Kidney capillary endothelial cell (primary cell): ENCODE measurements around the gene RRAS.

Source experiments
- DNase-seq: peaks from one replicate; pipeline ENCODE4 v3.0.0-alpha.2; 2018; ENCODE audit warnings: low spot score

The RRAS gene

DNA sequence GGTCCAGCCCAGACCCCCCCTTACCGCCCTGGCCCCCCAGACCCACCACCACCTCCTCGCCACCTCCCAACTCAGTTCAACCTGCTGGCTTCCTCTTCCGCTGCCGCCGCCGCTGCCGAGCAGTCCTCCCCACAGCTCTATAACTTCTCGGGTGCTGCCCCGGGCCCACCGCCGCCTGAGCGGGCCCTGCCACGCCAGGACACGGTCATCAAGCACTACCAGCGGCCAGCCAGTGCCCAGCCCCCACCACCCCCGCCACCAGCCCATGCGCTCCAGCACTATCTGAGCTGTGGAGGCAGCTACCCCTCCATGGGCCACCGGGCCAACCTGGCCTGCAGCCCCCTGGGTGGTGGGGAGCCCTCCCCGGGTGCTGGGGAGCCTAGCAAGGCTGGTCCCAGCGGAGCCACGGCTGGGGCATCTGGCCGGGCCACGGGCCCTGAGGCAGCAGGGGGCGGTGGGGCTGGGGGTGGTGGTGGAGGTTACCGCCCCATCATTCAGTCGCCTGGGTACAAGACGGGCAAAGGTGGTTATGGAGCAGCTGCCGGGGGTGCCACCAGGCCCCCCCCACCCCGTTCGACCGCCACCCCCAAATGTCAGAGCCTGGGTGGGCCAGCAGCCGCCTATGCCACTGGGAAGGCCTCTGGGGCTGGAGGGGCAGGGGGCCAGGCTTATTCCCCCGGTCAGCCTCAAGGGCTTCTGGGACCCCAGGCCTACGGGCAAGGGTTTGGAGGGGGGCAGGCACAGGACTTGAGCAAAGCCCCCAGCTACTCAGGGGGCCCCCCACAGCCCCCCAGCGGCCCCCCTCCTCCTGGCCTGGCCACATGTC is 44.7 kb downstream of the RRAS start:
- no peak for DNase-seq

DNA sequence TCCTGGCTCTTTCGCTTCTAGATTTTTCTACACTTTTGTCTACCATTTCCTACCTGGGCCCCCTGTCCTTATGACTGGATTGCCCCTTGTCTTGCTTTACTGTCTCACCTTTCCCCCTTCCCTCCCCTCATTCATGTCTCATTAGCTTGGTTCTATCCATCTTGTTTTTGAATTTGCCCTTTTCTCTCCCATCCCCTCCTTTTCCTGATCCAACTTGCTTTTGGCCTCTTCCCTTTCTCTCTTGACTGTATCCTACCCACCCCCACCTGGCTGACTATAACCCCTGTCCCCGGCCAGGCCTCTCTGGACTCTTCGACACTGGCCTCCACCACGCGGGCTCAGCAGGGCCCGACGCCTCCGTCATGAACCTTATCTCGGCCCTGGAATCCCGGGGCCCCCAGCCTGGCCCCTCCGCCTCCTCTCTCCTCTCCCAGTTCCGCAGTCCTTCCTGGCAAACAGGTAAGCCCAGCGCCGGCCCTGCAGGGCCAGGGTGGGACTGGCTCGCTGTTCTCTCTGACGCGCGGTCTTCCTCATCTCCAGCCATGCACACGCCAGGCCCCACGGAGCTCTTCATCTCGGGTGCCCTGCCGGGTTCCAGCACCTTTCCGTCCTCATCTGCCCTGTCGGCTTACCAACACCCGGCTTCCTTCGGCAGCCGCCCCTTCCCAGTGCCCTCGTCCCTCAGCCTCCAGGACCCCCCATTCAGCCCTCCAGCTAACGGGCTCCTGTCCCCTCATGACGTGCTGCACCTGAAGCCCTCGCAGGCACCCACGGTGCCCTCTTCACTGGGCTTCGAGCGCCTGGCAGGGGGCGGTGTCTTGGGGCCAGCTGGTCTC is 45.6 kb downstream of the RRAS start:
- DNase-seq = no peak

DNA sequence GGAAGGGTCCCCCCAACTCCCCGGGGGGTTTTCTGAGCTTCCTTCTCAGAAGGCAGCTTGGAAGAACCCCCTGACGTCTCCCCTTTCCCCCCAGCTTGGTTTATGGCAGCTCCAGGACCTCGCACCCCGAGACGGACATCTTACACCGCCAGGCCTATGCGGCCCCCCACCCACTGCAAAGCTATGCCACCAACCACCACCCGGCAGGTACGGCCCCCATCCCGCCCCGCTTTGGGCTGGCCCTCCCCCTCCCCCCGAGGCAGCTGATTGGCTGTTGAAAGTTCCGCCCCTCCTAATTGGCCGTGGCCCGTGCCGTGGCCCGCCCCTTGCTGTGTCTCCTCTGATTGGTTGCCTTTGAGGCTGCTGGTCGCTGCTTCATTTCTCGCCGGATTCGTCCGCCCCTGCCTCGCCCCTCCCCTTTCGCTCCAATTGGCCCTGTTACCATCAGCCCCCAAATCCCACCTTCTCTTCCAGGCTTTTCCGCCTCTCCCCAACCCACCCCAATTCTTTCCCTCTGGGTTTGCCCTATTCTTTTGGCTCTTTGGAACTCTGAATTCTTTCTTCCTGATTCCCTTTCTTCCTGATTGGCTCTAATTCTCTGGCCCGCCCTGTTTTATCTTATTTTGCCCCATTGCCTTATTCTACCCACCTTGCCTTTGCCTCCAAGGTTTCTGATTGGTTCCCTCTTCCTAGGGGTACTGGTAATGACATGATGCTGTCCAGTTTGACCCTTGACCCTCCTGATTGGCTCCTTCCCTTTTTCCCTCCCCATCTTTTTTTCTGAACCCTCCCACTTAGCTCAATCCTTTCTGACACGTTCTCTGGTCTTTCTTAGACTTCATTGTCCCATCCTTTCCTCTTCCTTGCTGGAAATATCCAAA is 46.5 kb downstream of the RRAS start:
- DNase-seq = peak; percentile 88

DNA sequence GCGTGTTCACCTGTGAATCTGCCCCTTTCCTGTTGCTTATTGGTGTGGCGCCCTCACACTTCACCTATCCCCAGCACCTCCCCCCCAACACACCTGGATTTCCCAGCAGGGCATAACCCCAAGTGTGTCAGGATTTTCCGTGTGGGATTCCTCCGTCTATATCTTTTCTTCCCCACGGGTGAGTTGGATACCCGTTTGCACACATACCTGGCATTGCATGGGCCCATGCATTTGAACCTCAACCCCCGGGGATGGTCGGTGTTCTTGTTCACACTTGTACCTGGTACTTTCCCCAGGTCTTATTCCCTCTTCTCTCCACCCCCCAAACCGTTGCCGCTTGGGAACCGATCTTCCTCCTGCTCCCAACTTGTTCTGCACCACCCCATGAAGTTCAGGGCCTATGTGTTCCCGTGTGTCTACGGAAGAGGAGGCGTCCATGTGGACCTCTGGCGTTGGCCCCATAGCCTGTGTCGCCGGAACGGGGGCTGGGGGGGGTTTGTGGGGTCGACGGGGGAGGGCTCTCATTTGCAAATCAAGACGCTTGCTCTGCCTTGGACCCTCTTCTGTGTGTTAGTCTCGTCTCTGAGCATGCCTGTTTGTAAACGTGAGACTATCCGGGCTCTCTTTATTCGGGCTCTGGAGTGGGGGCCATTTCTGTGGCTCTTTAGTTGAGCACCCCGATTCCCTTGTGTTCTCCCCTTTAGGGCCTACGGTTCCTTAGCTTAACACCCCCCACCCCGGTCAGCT is 47.3 kb downstream of the RRAS start:
- DNase-seq = no peak

DNA sequence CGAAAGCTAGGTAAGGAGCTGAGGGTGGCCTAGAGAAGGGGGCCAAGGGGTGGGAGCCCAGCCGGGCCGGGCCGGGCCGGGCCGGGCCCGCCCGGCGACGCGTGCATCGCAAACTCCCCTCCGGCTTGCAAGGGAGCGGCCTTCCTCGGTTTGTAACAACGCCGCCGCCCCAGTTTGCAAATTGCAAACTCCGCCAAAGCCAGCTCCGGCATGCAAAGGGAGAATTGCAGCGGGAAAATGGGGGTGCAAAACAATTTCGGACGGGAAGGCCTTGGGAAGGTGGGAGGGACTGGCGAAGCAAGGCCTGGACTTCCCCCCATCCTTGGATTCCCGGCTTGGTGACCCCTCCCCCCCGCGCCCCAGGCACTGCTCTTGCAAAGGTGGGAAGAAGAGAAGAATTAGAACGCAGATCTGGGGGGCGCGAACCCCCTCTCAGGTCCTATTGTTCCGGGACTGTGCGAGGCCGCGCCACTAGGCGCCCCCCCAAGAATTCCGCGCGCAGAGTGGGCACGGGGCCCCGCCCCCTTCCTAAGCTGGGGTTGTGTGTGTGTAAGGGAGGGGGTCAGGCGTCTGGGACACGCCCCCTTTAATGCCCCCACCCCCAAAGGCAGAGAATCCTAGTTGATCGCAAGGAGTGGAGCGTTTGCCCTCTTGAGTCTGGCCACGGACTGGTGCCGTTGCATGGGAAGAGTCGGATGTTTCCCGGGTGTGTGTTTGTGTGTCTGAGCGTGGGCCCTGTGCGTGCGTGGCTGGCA is 48.0 kb downstream of the RRAS start:
- DNase-seq = no peak

DNA sequence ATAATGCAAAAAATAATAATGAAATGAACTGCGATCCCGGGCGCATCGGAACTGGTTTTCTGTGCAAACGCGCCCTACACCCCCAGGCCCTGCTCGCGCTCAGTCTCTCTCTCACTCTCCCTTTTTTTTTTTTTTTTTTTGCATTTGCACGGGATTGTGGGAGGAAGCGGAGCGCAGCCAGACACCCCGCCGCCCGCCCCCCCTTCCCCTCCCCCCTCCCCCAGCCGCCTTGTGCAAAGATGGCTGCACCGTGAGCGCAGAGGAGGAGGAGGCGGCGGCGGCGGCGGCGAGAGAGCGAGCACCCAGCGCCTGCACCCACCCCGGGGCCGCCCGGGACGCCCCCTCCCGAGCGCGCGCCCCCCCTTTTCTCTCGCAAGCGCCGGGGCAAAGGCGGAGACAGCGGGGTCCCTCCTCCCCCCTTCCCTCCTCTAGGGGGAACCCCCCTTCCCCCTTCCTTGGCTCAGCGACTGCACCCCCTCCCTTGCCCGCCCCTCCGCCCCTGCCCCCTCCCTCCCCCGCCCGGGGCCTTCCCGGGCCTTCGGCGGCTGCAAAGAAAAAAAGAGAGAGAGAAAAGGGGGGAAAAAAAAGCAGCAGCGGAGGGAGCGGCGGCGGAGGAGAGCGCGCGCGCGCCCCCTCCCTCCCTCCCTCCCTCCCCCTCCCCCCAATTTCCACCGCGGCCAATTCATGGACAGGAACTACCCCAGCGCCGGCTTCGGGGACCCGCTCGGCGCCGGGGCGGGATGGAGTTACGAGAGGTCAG is 48.8 kb downstream of the RRAS start, which contains the start of gene PRR12:
Gene PRR12 (plus strand): TSS at position 212 of the 760 bp plus-strand sequence. CDS start 473 bp downstream, at position 685.
- DNase-seq = no peak

DNA sequence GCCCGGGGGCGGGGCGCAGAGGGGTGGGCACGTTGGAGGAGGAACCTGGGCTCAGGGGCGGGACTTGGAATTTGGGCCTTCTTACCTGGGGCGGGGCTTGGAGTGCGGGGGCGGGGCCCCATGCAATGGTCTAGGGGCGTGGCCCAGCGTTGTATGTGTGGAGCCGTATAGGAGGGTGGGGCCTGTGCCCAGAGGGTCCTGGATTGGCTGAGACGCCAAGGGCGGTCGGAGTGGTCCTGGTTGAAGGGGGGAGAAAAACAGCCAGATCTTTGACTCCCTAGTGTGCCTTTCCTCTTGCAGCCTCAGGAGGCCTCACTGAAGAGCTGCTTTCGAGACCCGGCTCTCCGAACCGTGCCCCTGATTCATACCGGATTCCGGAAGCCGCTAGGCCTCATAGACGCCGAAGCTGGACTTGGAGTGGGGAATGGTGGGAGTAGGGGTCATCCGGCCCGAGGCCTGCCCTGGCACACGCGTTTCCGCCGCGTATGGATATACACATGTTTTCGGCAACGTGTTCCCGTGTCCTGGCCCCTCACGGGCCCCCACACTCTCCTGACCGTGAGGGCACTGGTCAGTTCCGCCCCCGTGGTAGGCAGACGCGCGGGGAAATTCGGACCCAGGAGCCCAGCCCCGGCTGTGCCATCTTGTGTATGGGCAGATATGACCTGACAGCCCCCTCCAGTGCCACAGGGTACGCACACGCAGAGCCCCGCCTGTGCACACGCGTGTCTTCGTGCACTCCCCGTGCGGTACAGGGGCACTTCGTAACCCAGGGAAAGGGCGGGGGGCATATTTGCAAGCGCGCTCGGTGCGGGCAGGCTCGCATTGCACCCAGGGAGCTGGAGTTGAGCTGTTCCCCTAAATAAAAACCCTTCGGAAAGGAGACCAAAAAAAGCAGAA is 49.6 kb downstream of the RRAS start:
- DNase-seq = peak; percentile 98

DNA sequence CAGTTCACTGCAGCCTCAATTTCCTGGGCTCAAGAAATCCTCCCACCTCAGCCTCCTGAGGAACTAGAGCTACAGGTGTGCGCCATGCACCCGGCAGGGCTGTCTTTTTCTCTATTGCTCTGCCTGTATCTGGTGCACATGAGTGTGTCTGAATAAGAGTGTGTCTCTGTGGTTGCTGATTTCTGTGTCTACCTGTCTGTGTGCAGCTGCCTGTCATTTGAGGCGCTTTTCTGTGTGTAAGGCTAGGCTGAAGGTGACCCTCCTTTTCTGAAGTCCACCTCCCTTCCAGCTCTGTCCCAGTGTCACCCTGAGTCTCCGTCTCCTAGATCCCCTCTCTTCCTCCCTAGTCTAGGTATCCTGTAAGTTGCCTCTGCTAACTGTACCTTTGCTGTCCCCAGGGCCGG is 50.4 kb downstream of the RRAS start:
- no peak for DNase-seq

DNA sequence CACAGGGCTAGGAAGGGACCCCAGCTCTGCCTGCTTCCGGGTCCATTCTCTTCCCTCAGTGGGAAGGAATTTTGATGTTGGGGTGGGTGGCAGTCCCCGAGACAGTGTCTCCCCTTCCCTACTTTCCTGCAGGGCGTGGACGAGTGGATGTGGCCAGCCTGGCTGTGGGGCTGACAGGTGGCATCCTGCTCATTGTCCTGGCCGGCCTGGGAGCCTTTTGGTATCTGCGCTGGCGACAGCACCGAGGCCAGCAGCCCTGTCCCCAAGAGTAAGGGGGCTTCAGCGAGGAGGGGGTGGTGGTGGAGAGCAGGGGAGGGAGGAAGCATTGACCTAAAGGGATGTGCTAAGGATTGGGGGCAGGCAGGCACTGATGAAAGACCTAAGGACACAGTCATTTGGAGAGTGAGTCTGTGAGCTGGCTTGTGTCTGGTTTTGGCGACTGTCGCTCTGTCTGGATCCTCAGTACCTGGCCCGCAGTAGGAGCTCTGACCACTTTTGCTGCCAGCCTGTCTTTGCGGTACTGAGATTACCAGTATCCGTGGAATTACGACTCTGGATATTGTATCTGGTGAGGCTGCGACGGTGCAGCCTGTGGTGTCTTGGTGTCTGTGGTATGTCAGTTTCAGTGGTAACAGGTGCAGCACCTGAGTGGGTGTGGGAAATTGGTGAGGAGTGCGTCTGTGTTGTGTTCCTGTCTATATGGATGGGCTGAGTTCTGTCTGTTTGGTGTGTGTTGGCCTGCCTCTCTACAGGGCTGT is 51.4 kb downstream of the RRAS start:
- DNase-seq = no peak

DNA sequence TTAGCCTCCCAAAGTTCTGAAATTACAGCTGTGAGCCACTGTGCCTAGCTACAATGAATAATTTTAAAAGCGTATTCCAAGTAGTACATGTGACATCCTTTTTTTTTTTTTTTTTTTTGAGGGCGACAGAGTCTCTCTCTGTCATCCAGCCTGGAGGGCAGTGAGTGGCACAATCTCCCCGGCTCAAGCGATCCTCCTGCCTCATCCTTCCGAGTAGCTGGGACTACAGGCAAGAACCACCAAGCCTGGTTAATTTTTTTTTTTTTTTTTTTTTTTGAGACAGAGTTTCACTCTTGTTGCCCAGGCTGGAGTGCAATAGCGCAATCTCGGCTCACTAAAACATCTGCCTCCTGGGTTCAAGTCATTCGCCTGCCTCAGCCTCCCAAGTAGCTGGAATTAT is 52.7 kb downstream of the RRAS start:
- DNase-seq = no peak
